DMS79 treated with DMSO at 0.1 percent for 48 hours (cell line): ENCODE results near the gene ZNF24.

Source experiments
- DNase-seq: peaks from one replicate; lab custom pipeline; 2025; lab: John Stamatoyannopoulos, UW

Gene ZNF24

GRCh38 chr18:35296060-35296459 lies 48.2 kb downstream of the ZNF24 start:
- DNase-seq: no peak

- no peak for DNase-seq
Observed at GRCh38 chr18:35291166-35291565, 53.1 kb downstream of the ZNF24 start.

- peak; percentile 91 for DNase-seq
Observed at GRCh38 chr18:35290094-35290735, 54.0 kb downstream of the ZNF24 start, which contains the start of gene ZSCAN30. ZSCAN30 (minus strand) TSS chr18:35290229; CDS start chr18:35264352, 25,877 bp downstream.

GRCh38 chr18:35289727-35290093 lies 54.5 kb downstream of the ZNF24 start:
- DNase-seq: peak; percentile 54

- DNase-seq: peak; percentile 25
Observed at GRCh38 chr18:35289293-35289692, 54.9 kb downstream of the ZNF24 start.

GRCh38 chr18:35284841-35285240 lies 59.4 kb downstream of the ZNF24 start:
- no peak for DNase-seq

- no peak for DNase-seq
Observed at GRCh38 chr18:35283923-35284794, 60.1 kb downstream of the ZNF24 start.

GRCh38 chr18:35282353-35282752 lies 61.9 kb downstream of the ZNF24 start:
- DNase-seq: no peak
